ENCODE measurements around the gene QPCTL. TPM values are rescaled to one million over a fixed set of nuclear protein-coding genes. Genes with fewer than 3 reads are reported as not detected.

QPCTL gene
- total RNA-seq, 1 donor from 2014 or later = 21.8 TPM

GRCh38 chr19:45687599-45687998 lies 4.9 kb upstream of the QPCTL start:
- DNase-seq (ENCODE audit: low read depth) = no peak
- H3K4me1 Mint-ChIP-seq (ENCODE audit: low read depth, unreplicated experiment) = no peaks in the 10 kb centered on the region
- H3K9me3 Mint-ChIP-seq (ENCODE audit: unreplicated experiment) = no peaks in the 10 kb centered on the region

DNA sequence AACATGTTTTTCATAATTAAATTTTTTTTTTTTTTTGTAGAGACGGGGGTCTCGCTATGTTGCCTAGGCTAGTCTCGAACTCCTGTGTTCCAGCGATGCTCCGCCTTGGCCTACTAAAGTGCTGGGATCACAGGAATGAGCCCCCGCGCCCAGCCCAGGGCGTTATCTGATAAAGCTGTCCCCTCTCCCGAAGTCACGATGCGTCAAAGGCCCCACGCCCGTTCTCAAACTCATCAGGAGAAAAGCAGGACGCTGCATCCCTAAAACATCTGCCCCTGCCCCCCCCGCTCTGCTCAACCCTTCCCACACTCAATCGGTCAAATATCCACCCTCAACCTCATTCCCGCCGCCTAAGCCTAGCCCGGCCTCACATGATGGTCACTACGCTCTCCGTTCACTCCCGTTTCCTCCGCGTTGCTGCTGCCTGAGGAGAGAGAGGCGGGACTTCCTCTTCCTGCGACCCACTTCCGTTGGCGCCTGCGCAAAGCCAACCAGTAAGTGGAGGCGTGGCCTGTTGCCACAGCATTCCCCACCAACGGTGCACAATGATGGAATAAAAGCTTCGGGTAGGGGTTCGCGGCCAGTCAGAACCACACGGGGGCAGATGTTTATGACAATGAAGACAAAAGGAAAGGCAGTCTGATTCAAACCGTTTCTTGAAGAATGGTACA lies 815 bp upstream of the QPCTL start, which contains the start of gene SNRPD2:
SNRPD2 (minus strand) TSS at position 438 of the 671 bp plus-strand sequence; CDS start at position 373, 65 bp downstream.
- peak within 1 kb of the TSS; percentile 99 for H3K4me2 ChIP-seq (ENCODE audit: low read length)
- no peaks in the 10 kb centered on the region for H3K9me3 ChIP-seq (ENCODE audit: insufficient read depth, low read depth, low read length)
- peak within 1 kb of the TSS; percentile 97 for H3K9ac ChIP-seq (ENCODE audit: low read length)
- peaks cover 1% of the 10 kb centered on the region for H3K4me1 Mint-ChIP-seq (ENCODE audit: low read depth, unreplicated experiment)
- peaks cover 31% of the 10 kb centered on the region for H4K20me1 ChIP-seq (ENCODE audit: insufficient read depth, low read length)
- peak within 1 kb of the TSS; percentile 90 for H3K4me3 ChIP-seq (ENCODE audit: insufficient read depth, low read depth, low read length)
- TF ChIP-seq CTCF (IDR thresholded peaks at IDR 0.05; ENCODE audit: insufficient read depth, low read depth, low read length) (no peak), EZH2 (IDR thresholded peaks at IDR 0.05; ENCODE audit: insufficient read depth, low read length) (no peak)
- H3K4me1 ChIP-seq (ENCODE audit: insufficient read depth, low read length) = peaks cover 12% of the 10 kb centered on the region
- H3K36me3 Mint-ChIP-seq (ENCODE audit: low read depth, unreplicated experiment) = peaks cover 5% of the 10 kb centered on the region
- H3K27me3 Mint-ChIP-seq (ENCODE audit: low read depth, unreplicated experiment) = no peaks in the 10 kb centered on the region
- DNase-seq (ENCODE audit: low read depth) (peak; percentile 89), FAIRE-seq (peak; percentile 73)
- H3K79me2 ChIP-seq (ENCODE audit: insufficient read depth, low read length) = peaks cover 33% of the 10 kb centered on the region
- no peaks in the 10 kb centered on the region for H3K27me3 ChIP-seq (ENCODE audit: insufficient read depth, low read length)
- no peaks in the 10 kb centered on the region for H3K9me3 Mint-ChIP-seq (ENCODE audit: unreplicated experiment)
- H3K36me3 ChIP-seq (ENCODE audit: insufficient read depth, low read length) = peaks cover 15% of the 10 kb centered on the region
- peak within 1 kb of the TSS; percentile 87 for H2AFZ ChIP-seq (ENCODE audit: low read depth, low read length)
- peak within 1 kb of the TSS; percentile 95 for H3K27ac ChIP-seq (ENCODE audit: low read depth, low read length)
- peak within 1 kb of the TSS; percentile 99 for H3K27ac Mint-ChIP-seq (ENCODE audit: unreplicated experiment)
- peak within 1 kb of the TSS; percentile 97 for H3K4me3 Mint-ChIP-seq (ENCODE audit: unreplicated experiment)

More at GRCh38 chr19:45687599-45687998, 4.9 kb upstream of the QPCTL start:
- TF ChIP-seq CTCF (IDR thresholded peaks at IDR 0.05; ENCODE audit: insufficient read depth, low read depth, low read length) (no peak), EZH2 (IDR thresholded peaks at IDR 0.05; ENCODE audit: insufficient read depth, low read length) (no peak)
- FAIRE-seq = no peak
- Histone ChIP-seq H3K27me3 (ENCODE audit: insufficient read depth, low read length) (no peaks in the 10 kb centered on the region), H3K9me3 (ENCODE audit: insufficient read depth, low read depth, low read length) (no peaks in the 10 kb centered on the region), H3K9ac (ENCODE audit: low read length) (no peak overlapping the region), H4K20me1 (ENCODE audit: insufficient read depth, low read length) (peaks cover 25% of the 10 kb centered on the region), H3K27ac (ENCODE audit: low read depth, low read length) (no peak overlapping the region), H3K4me2 (ENCODE audit: low read length) (no peak overlapping the region), H3K4me1 (ENCODE audit: insufficient read depth, low read length) (peaks cover 7% of the 10 kb centered on the region), H3K36me3 (ENCODE audit: insufficient read depth, low read length) (peaks cover 13% of the 10 kb centered on the region), H3K79me2 (ENCODE audit: insufficient read depth, low read length) (peaks cover 28% of the 10 kb centered on the region), H2AFZ (ENCODE audit: low read depth, low read length) (no peak overlapping the region), H3K4me3 (ENCODE audit: insufficient read depth, low read depth, low read length) (no peak overlapping the region)
- Mint-ChIP-seq H3K27me3 (ENCODE audit: low read depth, unreplicated experiment) (no peaks in the 10 kb centered on the region), H3K4me3 (ENCODE audit: unreplicated experiment) (no peak overlapping the region), H3K36me3 (ENCODE audit: low read depth, unreplicated experiment) (peaks cover 14% of the 10 kb centered on the region), H3K27ac (ENCODE audit: unreplicated experiment) (no peak overlapping the region)
